Natural killer cell (primary cell): Measurements from ENCODE around the gene CDK18. TPM values are rescaled to one million over a fixed set of nuclear protein-coding genes. Genes with fewer than 3 reads are reported as not detected.

Source experiments
- ATAC-seq, 3 donors: fragments of 150-1000 bp in 2 of 3; fragments of 200-7000 bp in 1 of 3; cut with Tn5 transposase; 1 replicate in 1 of 3; 2 replicates in 2 of 3; pipeline ENCODE4 v1.10.0; 2021; ENCODE audit warnings: mild to moderate bottlenecking in 2 of 3, moderate library complexity in 2 of 3
- DNase-seq, 2 donors: peaks; one replicate each; pipeline versions ENCODE4 v3.0.0 to v3.0.0-alpha.2; 2013 to 2021; ENCODE audit warnings: mixed read lengths in 1 of 2
- H3K27ac ChIP-seq: one replicate; pipeline ENCODE4 v1.5.1; 2013; ENCODE audit warnings: mild to moderate bottlenecking, low read length
- H3K27me3 ChIP-seq: one replicate; pipeline ENCODE4 v1.6.1; 2013; ENCODE audit warnings: low read length; ENCODE audit not compliant: control insufficient read depth, insufficient read depth
- H3K36me3 ChIP-seq: one replicate; pipeline ENCODE4 v1.6.1; 2013; ENCODE audit warnings: low read length; ENCODE audit not compliant: control insufficient read depth, insufficient read depth
- H3K4me1 ChIP-seq: one replicate; pipeline ENCODE4 v1.6.1; 2013; ENCODE audit warnings: low read length; ENCODE audit not compliant: control insufficient read depth, insufficient read depth
- H3K4me3 ChIP-seq: one replicate; pipeline ENCODE4 v1.5.1; 2013; ENCODE audit warnings: low read length
- H3K9me3 ChIP-seq: one replicate; pipeline ENCODE4 v1.6.1; 2013; ENCODE audit warnings: low read length; ENCODE audit not compliant: control insufficient read depth, insufficient read depth
- H3K27ac Mint-ChIP-seq, 2 donors: one replicate each; pipeline ENCODE4 v1.8.0; 2022; ENCODE audit warnings: mild to moderate bottlenecking in 2 of 2, mixed read lengths in 2 of 2, moderate library complexity in 1 of 2
- H3K27me3 Mint-ChIP-seq, 2 donors: one replicate each; pipeline ENCODE4 v1.8.0; 2022; ENCODE audit warnings: low read depth in 2 of 2, mixed read lengths in 2 of 2
- H3K36me3 Mint-ChIP-seq: one replicate; pipeline ENCODE4 v1.8.0; 2022; ENCODE audit warnings: mixed read lengths
- H3K4me1 Mint-ChIP-seq, 2 donors: one replicate each; pipeline ENCODE4 v1.8.0; 2022; ENCODE audit warnings: mixed read lengths in 2 of 2
- H3K4me3 Mint-ChIP-seq: one replicate; pipeline ENCODE4 v1.8.0; 2022; ENCODE audit warnings: mild to moderate bottlenecking, moderate library complexity, mixed read lengths
- H3K9me3 Mint-ChIP-seq, 2 donors: one replicate each; pipeline ENCODE4 v1.8.0; 2022; ENCODE audit warnings: mixed read lengths in 2 of 2
- CTCF ChIP-seq: fragments of 200-600 bp; IDR thresholded peaks from one replicate; pipeline ENCODE4 v1.8.0; 2022; ENCODE audit warnings: antibody characterized with exemption
- WGBS: methylation state at CpG from one replicate; pipeline ENCODE4 v1.1.7; 2013; ENCODE audit warnings: missing lambda C conversion rate; ENCODE audit not compliant: insufficient coverage; 5-methylcytosine and 5-hydroxymethylcytosine counted together
- intact Hi-C: fragments of 100-400 bp; cut with micrococcal nuclease; formaldehyde crosslinking; loops from one replicate; pipeline ENCODE4 v1.14.2; 2022
- total RNA-seq, 4 donors: library from RNA; stranded (reverse); fragments of 120-200 nt in 1 of 4; gene quantifications; one replicate each; pipeline versions ENCODE4 v1.2.3 to v1.2.4, GENCODE V29; 2013 to 2022

CDK18 gene
- total RNA-seq, 3 donors from 2014 or later (not counting 1 experiment from before 2014, with no cell fraction given): 1.9 to 5.3 (median 4.0) TPM

DNA sequence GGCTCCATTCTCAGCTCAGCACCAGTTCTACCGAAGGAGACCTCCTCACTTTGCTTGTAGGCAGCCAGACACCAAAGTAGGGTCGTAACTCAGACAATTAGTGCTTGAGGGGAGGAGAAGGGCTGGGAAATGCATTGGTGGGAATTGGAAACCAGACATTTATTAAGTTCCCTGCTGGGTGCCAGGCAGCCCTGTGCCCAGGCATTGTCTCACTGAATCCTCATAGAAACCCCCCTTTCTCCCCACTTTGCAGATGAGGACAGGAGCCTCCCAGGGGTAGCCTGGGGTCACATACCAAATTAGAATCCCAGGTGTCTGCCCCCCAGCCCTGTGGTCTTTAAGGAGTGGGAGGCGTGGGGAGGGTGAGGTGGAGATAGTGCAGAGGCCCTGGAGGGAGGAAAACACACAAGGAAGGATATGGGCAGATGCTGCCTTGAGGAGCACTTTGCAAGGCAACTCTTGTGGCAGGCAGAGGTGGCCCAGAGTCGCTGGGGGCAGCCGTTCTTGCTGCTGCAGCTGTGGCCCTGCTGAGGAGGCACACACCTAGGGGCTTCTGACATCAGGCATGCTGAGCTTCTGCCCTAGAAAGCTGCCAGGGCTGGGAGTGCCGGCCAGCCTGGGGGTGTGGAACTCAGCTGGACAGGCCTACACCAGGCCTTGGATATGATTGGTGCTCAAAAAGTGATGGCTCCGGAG lies 29.4 kb downstream of the CDK18 start:
- H3K9me3 ChIP-seq: no peaks in the 10 kb centered on the region
- H3K4me1 ChIP-seq: peaks cover 9% of the 10 kb centered on the region
- intact Hi-C loops: no loop called here
- H3K27me3 ChIP-seq: no peaks in the 10 kb centered on the region
- Mint-ChIP-seq H3K27me3 (peaks cover 8 to 17% of the 10 kb centered on the region in 2 donors), H3K4me1 (peaks cover 0 to 7% of the 10 kb centered on the region in 2 donors), H3K27ac (no peak overlapping the region), H3K4me3 (no peak overlapping the region), H3K36me3 (no peaks in the 10 kb centered on the region), H3K9me3 (no peaks in the 10 kb centered on the region)
- no peaks in the 10 kb centered on the region for H3K36me3 ChIP-seq
- DNase-seq (no peak), ATAC-seq (no peak)
- no peak for TF ChIP-seq CTCF
- no peak overlapping the region for H3K4me3 ChIP-seq
- no peak overlapping the region for H3K27ac ChIP-seq
- 92% methylated on average over 7 of the region's 7 CpGs for WGBS

GRCh38 chr1:205534444-205534985 lies 30.0 kb downstream of the CDK18 start:
- ATAC-seq: no peak
- H3K36me3 ChIP-seq: no peaks in the 10 kb centered on the region
- H3K4me3 Mint-ChIP-seq: no peak overlapping the region
- H3K4me1 ChIP-seq: peaks cover 4% of the 10 kb centered on the region
- no peaks in the 10 kb centered on the region for H3K27me3 ChIP-seq
- H3K36me3 Mint-ChIP-seq: no peaks in the 10 kb centered on the region
- no peaks in the 10 kb centered on the region for H3K9me3 Mint-ChIP-seq
- H3K27ac ChIP-seq: no peak overlapping the region
- intact Hi-C loops: no loop called here
- H3K4me1 Mint-ChIP-seq: peaks cover 0 to 2% of the 10 kb centered on the region in 2 donors
- no peak for DNase-seq
- TF ChIP-seq CTCF: no peak
- peaks cover 8 to 18% of the 10 kb centered on the region in 2 donors for H3K27me3 Mint-ChIP-seq
- no peaks in the 10 kb centered on the region for H3K9me3 ChIP-seq
- H3K4me3 ChIP-seq: no peak overlapping the region
- H3K27ac Mint-ChIP-seq: no peak overlapping the region
- WGBS: 89% methylated on average over 7 of the region's 7 CpGs

DNA sequence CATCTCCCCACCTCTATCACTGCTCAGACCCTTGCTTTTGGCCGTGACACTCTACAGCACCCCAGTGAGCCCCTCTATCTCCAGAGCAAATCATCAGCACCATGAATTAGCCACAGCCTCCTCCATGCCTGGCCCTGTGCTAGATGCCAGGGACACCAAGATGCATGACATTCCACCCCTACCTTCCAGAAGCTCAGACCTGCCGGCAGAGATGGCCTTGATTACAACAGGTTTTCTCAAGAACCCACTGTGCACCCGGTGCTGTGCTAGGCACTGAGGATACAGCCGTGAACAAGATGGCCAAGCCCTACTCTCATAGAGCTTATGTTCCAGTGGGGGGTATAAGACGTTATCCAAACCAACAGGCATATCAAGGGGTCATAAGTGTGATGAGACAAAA lies 30.6 kb downstream of the CDK18 start:
- Histone ChIP-seq H3K36me3 (no peaks in the 10 kb centered on the region), H3K9me3 (no peaks in the 10 kb centered on the region), H3K27ac (no peak overlapping the region), H3K4me1 (peaks cover 4% of the 10 kb centered on the region), H3K27me3 (no peaks in the 10 kb centered on the region), H3K4me3 (no peak overlapping the region)
- ATAC-seq (no peak), DNase-seq (no peak)
- no peaks in the 10 kb centered on the region for H3K4me1 Mint-ChIP-seq
- intact Hi-C loops: no loop called here
- H3K9me3 Mint-ChIP-seq: no peaks in the 10 kb centered on the region
- no peak for TF ChIP-seq CTCF
- H3K36me3 Mint-ChIP-seq: no peaks in the 10 kb centered on the region
- H3K4me3 Mint-ChIP-seq: no peak overlapping the region
- H3K27ac Mint-ChIP-seq: no peak overlapping the region
- peaks cover 8 to 15% of the 10 kb centered on the region in 2 donors for H3K27me3 Mint-ChIP-seq
- 84% methylated on average over 5 of the region's 5 CpGs for WGBS
